Superior temporal gyrus (tissue), 1 donor: ENCODE results near the gene SIK3.

Experiments used
- DNase-seq: peaks from one replicate; pipeline ENCODE4 v3.0.0-alpha.2; 2016; ENCODE audit errors: extremely low spot score

Gene SIK3

GRCh38 chr11:116797816-116798215, 300.4 kb downstream of the SIK3 start:
- no peak for DNase-seq

- DNase-seq = no peak
Measured at GRCh38 chr11:116796548-116796947, 301.7 kb downstream of the SIK3 start.

GRCh38 chr11:116794851-116795250, 303.4 kb downstream of the SIK3 start:
- no peak for DNase-seq

GRCh38 chr11:116793772-116794097, 304.5 kb downstream of the SIK3 start:
- DNase-seq = no peak
